ENCODE data around the gene UST. TPM values are rescaled to one million over a fixed set of nuclear protein-coding genes. Genes with fewer than 3 reads are reported as not detected.

UST gene
- total RNA-seq, 5 donors from 2014 or later (not counting 1 experiment from before 2014, with no cell fraction given), result 1.9 to 5.3 (median 3.0) TPM

- no peaks in the 10 kb centered on the region for H3K36me3 ChIP-seq (ENCODE audit: control insufficient read depth in 2 of 2, extremely low read depth in 1 of 2, insufficient read depth in 1 of 2, low read length in 1 of 2)
- no peak for ATAC-seq (replicated peaks in 1 of 4)
- no peaks in the 10 kb centered on the region for H3K9me3 Mint-ChIP-seq
- no peak overlapping the region for H3K4me3 ChIP-seq (ENCODE audit: control insufficient read depth in 1 of 2, extremely low read depth in 1 of 2, low read length in 1 of 2)
- H3K4me3 Mint-ChIP-seq, result no peak overlapping the region
- POLR2A ChIA-PET, result interaction anchor here in 1 of 2 donors (0.6 kb wide), 1 partner anchor 913 kb away, joined by 5 read pairs; no protein-coding TSS in a partner anchor
- H3K36me3 Mint-ChIP-seq, result peaks cover 4% of the 10 kb centered on the region
- DNase-seq, result no peak
- no peaks in the 10 kb centered on the region for H3K27me3 Mint-ChIP-seq
- H3K27me3 ChIP-seq (replicated peaks in 1 of 2; ENCODE audit: control insufficient read depth in 2 of 2, extremely low read depth in 1 of 2, insufficient read depth in 2 of 2, low read length in 1 of 2), result no peaks in the 10 kb centered on the region
- 100% methylated on average over 3 of the region's 13 CpGs for WGBS (ENCODE audit: insufficient coverage)
- peak overlapping the region in 1 of 2 donors; percentile 69 for H3K27ac Mint-ChIP-seq
- no peaks in the 10 kb centered on the region for H3K4me1 ChIP-seq (ENCODE audit: control insufficient read depth in 1 of 2, extremely low read depth in 1 of 2, insufficient read depth in 2 of 2, low read length in 2 of 2)
- H3K4me1 Mint-ChIP-seq, result no peaks in the 10 kb centered on the region
- H3K27ac ChIP-seq (ENCODE audit: low read length), result no peak overlapping the region
- CTCF ChIA-PET, result no interaction called here
- H3K9me3 ChIP-seq, result no peaks in the 10 kb centered on the region
These were observed 144.0 kb downstream of the UST start for GRCh38 chr6:148890652-148891404.

GRCh38 chr6:148891405-148891783 lies 144.6 kb downstream of the UST start:
- no peaks in the 10 kb centered on the region for H3K9me3 Mint-ChIP-seq
- H3K36me3 ChIP-seq (ENCODE audit: control insufficient read depth in 2 of 2, extremely low read depth in 1 of 2, insufficient read depth in 1 of 2, low read length in 1 of 2), result no peaks in the 10 kb centered on the region
- peaks cover 4% of the 10 kb centered on the region for H3K36me3 Mint-ChIP-seq
- H3K9me3 ChIP-seq, result no peaks in the 10 kb centered on the region
- no peak overlapping the region for H3K4me3 ChIP-seq (ENCODE audit: control insufficient read depth in 1 of 2, extremely low read depth in 1 of 2, low read length in 1 of 2)
- H3K4me1 ChIP-seq (ENCODE audit: control insufficient read depth in 1 of 2, extremely low read depth in 1 of 2, insufficient read depth in 2 of 2, low read length in 2 of 2), result no peaks in the 10 kb centered on the region
- no peaks in the 10 kb centered on the region for H3K27me3 Mint-ChIP-seq
- no peak overlapping the region for H3K4me3 Mint-ChIP-seq
- no peaks in the 10 kb centered on the region for H3K27me3 ChIP-seq (replicated peaks in 1 of 2; ENCODE audit: control insufficient read depth in 2 of 2, extremely low read depth in 1 of 2, insufficient read depth in 2 of 2, low read length in 1 of 2)
- no peak overlapping the region for H3K27ac Mint-ChIP-seq
- WGBS (ENCODE audit: insufficient coverage), result no CpG with 5 or more reads among the region's 1 CpG
- no peaks in the 10 kb centered on the region for H3K4me1 Mint-ChIP-seq
- ATAC-seq (replicated peaks in 1 of 4) (no peak), DNase-seq (no peak)
- ChIA-PET POLR2A (no interaction called here), CTCF (no interaction called here)
- no peak overlapping the region for H3K27ac ChIP-seq (ENCODE audit: low read length)

GRCh38 chr6:148892247-148892646 lies 145.4 kb downstream of the UST start:
- CTCF ChIA-PET, result interaction anchor here in 1 of 2 donors (0.6 kb wide), 1 partner anchor 748 kb away, joined by 3 read pairs; no protein-coding TSS in a partner anchor

GRCh38 chr6:148893073-148893472 lies 146.2 kb downstream of the UST start:
- H3K9me3 Mint-ChIP-seq, result no peaks in the 10 kb centered on the region
- no peaks in the 10 kb centered on the region for H3K36me3 Mint-ChIP-seq
- no CpG with 5 or more reads among the region's 2 CpGs for WGBS (ENCODE audit: insufficient coverage)
- no peaks in the 10 kb centered on the region for H3K27me3 ChIP-seq (replicated peaks in 1 of 2; ENCODE audit: control insufficient read depth in 2 of 2, extremely low read depth in 1 of 2, insufficient read depth in 2 of 2, low read length in 1 of 2)
- POLR2A ChIA-PET, result no interaction called here
- H3K4me1 Mint-ChIP-seq, result no peaks in the 10 kb centered on the region
- no peak for ATAC-seq (replicated peaks in 1 of 4)
- CTCF ChIA-PET, result interaction anchor here in 1 of 2 donors (0.6 kb wide), 1 partner anchor 748 kb away, joined by 3 read pairs; no protein-coding TSS in a partner anchor
- no peak overlapping the region for H3K4me3 Mint-ChIP-seq
- no peaks in the 10 kb centered on the region for H3K27me3 Mint-ChIP-seq
- H3K9me3 ChIP-seq, result no peaks in the 10 kb centered on the region
- H3K27ac ChIP-seq (ENCODE audit: low read length), result no peak overlapping the region
- no peak overlapping the region for H3K4me3 ChIP-seq (ENCODE audit: control insufficient read depth in 1 of 2, extremely low read depth in 1 of 2, low read length in 1 of 2)
- DNase-seq, result no peak
- H3K4me1 ChIP-seq (ENCODE audit: control insufficient read depth in 1 of 2, extremely low read depth in 1 of 2, insufficient read depth in 2 of 2, low read length in 2 of 2), result no peaks in the 10 kb centered on the region
- H3K36me3 ChIP-seq (ENCODE audit: control insufficient read depth in 2 of 2, extremely low read depth in 1 of 2, insufficient read depth in 1 of 2, low read length in 1 of 2), result no peaks in the 10 kb centered on the region
- H3K27ac Mint-ChIP-seq, result no peak overlapping the region

More at GRCh38 chr6:148892247-148892646, 145.4 kb downstream of the UST start:
- no peak for ATAC-seq (replicated peaks in 1 of 4)
- no peak for DNase-seq
- no peaks in the 10 kb centered on the region for H3K27me3 Mint-ChIP-seq
- H3K4me1 Mint-ChIP-seq, result no peaks in the 10 kb centered on the region
- no peak overlapping the region for H3K27ac Mint-ChIP-seq
- peaks cover 4% of the 10 kb centered on the region for H3K36me3 Mint-ChIP-seq
- no peaks in the 10 kb centered on the region for H3K27me3 ChIP-seq (replicated peaks in 1 of 2; ENCODE audit: control insufficient read depth in 2 of 2, extremely low read depth in 1 of 2, insufficient read depth in 2 of 2, low read length in 1 of 2)
- no peaks in the 10 kb centered on the region for H3K36me3 ChIP-seq (ENCODE audit: control insufficient read depth in 2 of 2, extremely low read depth in 1 of 2, insufficient read depth in 1 of 2, low read length in 1 of 2)
- POLR2A ChIA-PET, result no interaction called here
- no peaks in the 10 kb centered on the region for H3K9me3 Mint-ChIP-seq
- H3K4me1 ChIP-seq (ENCODE audit: control insufficient read depth in 1 of 2, extremely low read depth in 1 of 2, insufficient read depth in 2 of 2, low read length in 2 of 2), result no peaks in the 10 kb centered on the region
- H3K27ac ChIP-seq (ENCODE audit: low read length), result no peak overlapping the region
- no peak overlapping the region for H3K4me3 ChIP-seq (ENCODE audit: control insufficient read depth in 1 of 2, extremely low read depth in 1 of 2, low read length in 1 of 2)
- H3K4me3 Mint-ChIP-seq, result no peak overlapping the region
- H3K9me3 ChIP-seq, result no peaks in the 10 kb centered on the region

- Mint-ChIP-seq H3K27ac (no peak overlapping the region), H3K4me1 (no peaks in the 10 kb centered on the region), H3K27me3 (no peaks in the 10 kb centered on the region), H3K9me3 (no peaks in the 10 kb centered on the region), H3K36me3 (no peaks in the 10 kb centered on the region), H3K4me3 (no peak overlapping the region)
- ChIA-PET POLR2A (no interaction called here), CTCF (no interaction called here)
- Histone ChIP-seq H3K27ac (ENCODE audit: low read length) (no peak overlapping the region), H3K27me3 (replicated peaks in 1 of 2; ENCODE audit: control insufficient read depth in 2 of 2, extremely low read depth in 1 of 2, insufficient read depth in 2 of 2, low read length in 1 of 2) (no peaks in the 10 kb centered on the region), H3K4me3 (ENCODE audit: control insufficient read depth in 1 of 2, extremely low read depth in 1 of 2, low read length in 1 of 2) (no peak overlapping the region), H3K9me3 (no peaks in the 10 kb centered on the region), H3K4me1 (ENCODE audit: control insufficient read depth in 1 of 2, extremely low read depth in 1 of 2, insufficient read depth in 2 of 2, low read length in 2 of 2) (no peaks in the 10 kb centered on the region), H3K36me3 (ENCODE audit: control insufficient read depth in 2 of 2, extremely low read depth in 1 of 2, insufficient read depth in 1 of 2, low read length in 1 of 2) (no peaks in the 10 kb centered on the region)
- ATAC-seq (replicated peaks in 1 of 4) (no peak), DNase-seq (no peak)
- WGBS (ENCODE audit: insufficient coverage), result 95% methylated on average over 2 of the region's 2 CpGs
These were observed 146.7 kb downstream of the UST start for GRCh38 chr6:148893481-148893880.

GRCh38 chr6:148898376-148899014 lies 151.7 kb downstream of the UST start:
- no peak overlapping the region for H3K4me3 Mint-ChIP-seq
- WGBS (ENCODE audit: insufficient coverage), result 100% methylated on average over 2 of the region's 4 CpGs
- H3K27ac ChIP-seq (ENCODE audit: low read length), result no peak overlapping the region
- H3K36me3 ChIP-seq (ENCODE audit: control insufficient read depth in 2 of 2, extremely low read depth in 1 of 2, insufficient read depth in 1 of 2, low read length in 1 of 2), result no peaks in the 10 kb centered on the region
- peaks cover 0 to 8% of the 10 kb centered on the region in 2 donors for H3K27me3 Mint-ChIP-seq
- no peak overlapping the region for H3K4me3 ChIP-seq (ENCODE audit: control insufficient read depth in 1 of 2, extremely low read depth in 1 of 2, low read length in 1 of 2)
- H3K4me1 ChIP-seq (ENCODE audit: control insufficient read depth in 1 of 2, extremely low read depth in 1 of 2, insufficient read depth in 2 of 2, low read length in 2 of 2), result no peaks in the 10 kb centered on the region
- ChIA-PET CTCF (interaction anchor here in 1 of 2 donors (0.5 kb wide), 1 partner anchor 11 kb away, joined by 5 read pairs; no protein-coding TSS in a partner anchor), POLR2A (no interaction called here)
- no peak overlapping the region for H3K27ac Mint-ChIP-seq
- no peaks in the 10 kb centered on the region for H3K4me1 Mint-ChIP-seq
- ATAC-seq (replicated peaks in 1 of 4), result no peak
- DNase-seq, result no peak
- no peaks in the 10 kb centered on the region for H3K27me3 ChIP-seq (replicated peaks in 1 of 2; ENCODE audit: control insufficient read depth in 2 of 2, extremely low read depth in 1 of 2, insufficient read depth in 2 of 2, low read length in 1 of 2)
- no peaks in the 10 kb centered on the region for H3K9me3 ChIP-seq
- peaks cover 0 to 4% (median 2%) of the 10 kb centered on the region in 3 donors for H3K9me3 Mint-ChIP-seq
- peaks cover 9% of the 10 kb centered on the region for H3K36me3 Mint-ChIP-seq

Measured in T-cell (primary cell).